Keratinocyte (primary cell): ENCODE data around the gene MRTFA. TPM values are rescaled to one million over a fixed set of nuclear protein-coding genes. Genes with fewer than 3 reads are reported as not detected.
"Not testable (repeated sequence)": the region's sequence is repeated elsewhere in the genome, so short reads cannot be mapped to it uniquely, and the experiment has no call there.

Experiments used
- DNase-seq: peaks from one replicate; pipeline ENCODE4 v3.0.0-alpha.2; 2011; ENCODE audit warnings: low read depth, missing footprints, low spot score
- FAIRE-seq: peaks from 2 replicates; lab custom pipeline; 2011; peaks lifted over from hg19 to GRCh38; lab: Jason Lieb, UNC
- H2AFZ ChIP-seq: 2 replicates; pipeline ENCODE4 v1.6.0; 2012; ENCODE audit warnings: low read length, control low read depth, inconsistent platforms; ENCODE audit not compliant: control insufficient read depth
- H3K27ac ChIP-seq: 2 replicates; pipeline ENCODE4 v1.5.1; 2011; ENCODE audit warnings: low read length; ENCODE audit not compliant: control insufficient read depth, insufficient read depth
- H3K27me3 ChIP-seq: 3 replicates; pipeline ENCODE4 v1.6.0; 2011; ENCODE audit warnings: low read length; ENCODE audit not compliant: control insufficient read depth, insufficient read depth; ENCODE audit errors: extremely low read depth
- H3K36me3 ChIP-seq, 2 experiments: 2 replicates in 1 of 2; 3 replicates in 1 of 2; pipeline ENCODE4 v1.5.1; 2011; ENCODE audit warnings: low read length in 2 of 2, mild to moderate bottlenecking in 1 of 2; ENCODE audit not compliant: control insufficient read depth in 2 of 2, insufficient read depth in 2 of 2; ENCODE audit errors: extremely low read depth in 1 of 2
- H3K4me1 ChIP-seq: 3 replicates; pipeline ENCODE4 v1.5.1; 2011; ENCODE audit warnings: low read length; ENCODE audit not compliant: control insufficient read depth, insufficient read depth; ENCODE audit errors: extremely low read depth
- H3K4me2 ChIP-seq: 3 replicates; pipeline ENCODE4 v1.6.0; 2011; ENCODE audit warnings: low read depth, low read length; ENCODE audit not compliant: control insufficient read depth, insufficient read depth; ENCODE audit errors: extremely low read depth
- H3K4me3 ChIP-seq, 3 experiments: fragments of 200-600 bp in 1 of 3; sonication (generic) in 1 of 3; 2 replicates in 2 of 3; 3 replicates in 1 of 3; pipeline ENCODE4 v1.5.1; 2011 to 2016; ENCODE audit warnings: low read length in 3 of 3, mild to moderate bottlenecking in 3 of 3, control low read depth in 2 of 3, inconsistent platforms in 1 of 3, low read depth in 1 of 3, mixed read lengths in 1 of 3, mixed run types in 1 of 3, moderate library complexity in 1 of 3; ENCODE audit not compliant: control insufficient read depth in 2 of 3, insufficient read depth in 2 of 3; ENCODE audit errors: extremely low read depth in 1 of 3
- H3K79me2 ChIP-seq: 2 replicates; pipeline ENCODE4 v1.6.0; 2012; ENCODE audit warnings: low read length; ENCODE audit not compliant: control insufficient read depth, insufficient read depth
- H3K9ac ChIP-seq: 3 replicates; pipeline ENCODE4 v1.6.0; 2011; ENCODE audit warnings: low read length; ENCODE audit not compliant: control insufficient read depth, insufficient read depth; ENCODE audit errors: extremely low read depth
- H3K9me1 ChIP-seq: 3 replicates; pipeline ENCODE4 v1.6.0; 2011; ENCODE audit warnings: low read length; ENCODE audit not compliant: control insufficient read depth, insufficient read depth; ENCODE audit errors: extremely low read depth
- H3K9me3 ChIP-seq: 2 replicates; pipeline ENCODE4 v1.5.1; 2012; ENCODE audit warnings: low read depth, low read length; ENCODE audit not compliant: control insufficient read depth
- H4K20me1 ChIP-seq: 3 replicates; pipeline ENCODE4 v1.6.0; 2011; ENCODE audit warnings: low read length; ENCODE audit not compliant: control insufficient read depth, insufficient read depth; ENCODE audit errors: extremely low read depth
- EZH2 ChIP-seq: IDR thresholded peaks from one replicate; pipeline ENCODE4 v1.6.1; 2012; ENCODE audit warnings: inconsistent platforms, mild to moderate bottlenecking, low read length, moderate library complexity
- dilution Hi-C: fragments of 300-500 bp; cut with MboI; formaldehyde crosslinking; loops from one replicate; pipeline ENCODE4 v1.7.0; 2020; ENCODE audit warnings: low sequenced_read_pairs; ENCODE audit not compliant: extremely low pct_ligation_motif_present
- polyA plus RNA-seq, 5 experiments: library from polyadenylated mRNA; depleted of rRNA in 3 of 5; stranded (reverse) in 3 of 5; stranded (forward) in 1 of 5; unstranded in 1 of 5; fragments of >200 nt; gene quantifications; 1 replicate in 1 of 5; 2 replicates in 3 of 5; 3 replicates in 1 of 5; pipeline versions ENCODE4 v1.2.1 to v1.2.3, GENCODE V29; 2011 to 2012; ENCODE audit warnings: missing spikeins in 2 of 5, low read depth in 1 of 5, low replicate concordance in 1 of 5
- TF ChIP-seq, protein P1 (sequence below), 3 experiments: IDR thresholded peaks in 1 of 3; conservative IDR thresholded peaks in 1 of 3; optimal IDR thresholded peaks in 1 of 3; 2 replicates in 2 of 3; 3 replicates in 1 of 3; pipeline versions ENCODE3 to v1.5.1; 2011; ENCODE audit warnings: low read length in 3 of 3, mild to moderate bottlenecking in 3 of 3, moderate library complexity in 2 of 3, control low read depth in 1 of 3, inconsistent platforms in 1 of 3; ENCODE audit not compliant: insufficient read depth in 2 of 3; ENCODE audit errors: extremely low read depth in 1 of 3

The MRTFA gene
- polyA plus RNA-seq, 1 donor (not counting 4 experiments of a cell fraction or from before 2014, with no cell fraction given), result 6.5 TPM

DNA sequence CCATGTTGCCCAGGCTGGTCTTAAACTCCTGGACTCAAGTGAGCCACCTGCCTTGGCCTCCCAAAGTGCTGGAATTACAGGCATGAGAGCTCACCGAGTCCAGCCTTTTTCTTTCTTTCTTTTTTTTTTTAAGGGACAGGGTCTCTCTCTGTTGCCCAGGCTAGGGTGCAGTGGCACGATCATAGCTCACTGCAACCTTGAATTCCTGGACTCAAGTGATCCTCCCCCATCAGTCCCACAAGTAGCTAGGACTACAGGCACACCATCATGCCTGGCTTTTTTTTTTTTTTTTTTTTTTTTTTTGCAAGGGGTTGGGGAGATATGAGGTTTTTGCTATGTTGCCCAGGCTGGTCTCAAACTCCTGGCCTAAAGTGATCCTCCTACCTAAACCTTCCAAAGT, 78.5 kb downstream of the MRTFA start:
- Histone ChIP-seq H3K36me3 (peaks cover 0 to 3% of the 10 kb centered on the region in 2 experiments), H3K4me3 (no peak overlapping the region), H3K9me3 (no peaks in the 10 kb centered on the region), H3K4me2 (no peak overlapping the region), H3K9me1 (peaks cover 3% of the 10 kb centered on the region), H2AFZ (no peak overlapping the region), H3K27me3 (no peaks in the 10 kb centered on the region), H3K27ac (no peak overlapping the region), H4K20me1 (no peaks in the 10 kb centered on the region), H3K9ac (no peak overlapping the region), H3K4me1 (peaks cover 8% of the 10 kb centered on the region), H3K79me2 (peaks cover 77% of the 10 kb centered on the region)
- FAIRE-seq (no peak), DNase-seq (no peak)
- no peak for TF ChIP-seq EZH2
- TF ChIP-seq, protein P1, sequence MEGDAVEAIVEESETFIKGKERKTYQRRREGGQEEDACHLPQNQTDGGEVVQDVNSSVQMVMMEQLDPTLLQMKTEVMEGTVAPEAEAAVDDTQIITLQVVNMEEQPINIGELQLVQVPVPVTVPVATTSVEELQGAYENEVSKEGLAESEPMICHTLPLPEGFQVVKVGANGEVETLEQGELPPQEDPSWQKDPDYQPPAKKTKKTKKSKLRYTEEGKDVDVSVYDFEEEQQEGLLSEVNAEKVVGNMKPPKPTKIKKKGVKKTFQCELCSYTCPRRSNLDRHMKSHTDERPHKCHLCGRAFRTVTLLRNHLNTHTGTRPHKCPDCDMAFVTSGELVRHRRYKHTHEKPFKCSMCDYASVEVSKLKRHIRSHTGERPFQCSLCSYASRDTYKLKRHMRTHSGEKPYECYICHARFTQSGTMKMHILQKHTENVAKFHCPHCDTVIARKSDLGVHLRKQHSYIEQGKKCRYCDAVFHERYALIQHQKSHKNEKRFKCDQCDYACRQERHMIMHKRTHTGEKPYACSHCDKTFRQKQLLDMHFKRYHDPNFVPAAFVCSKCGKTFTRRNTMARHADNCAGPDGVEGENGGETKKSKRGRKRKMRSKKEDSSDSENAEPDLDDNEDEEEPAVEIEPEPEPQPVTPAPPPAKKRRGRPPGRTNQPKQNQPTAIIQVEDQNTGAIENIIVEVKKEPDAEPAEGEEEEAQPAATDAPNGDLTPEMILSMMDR (optimal IDR thresholded peaks at IDR 0.05 in 1 of 3, IDR thresholded peaks at IDR 0.05 in 1 of 3, conservative IDR thresholded peaks at IDR 0.05 in 1 of 3; ENCODE audit: extremely low read depth in 1 of 3, insufficient read depth in 2 of 3, low read length in 3 of 3), result no peak
- dilution Hi-C loops, result no loop called here

DNA sequence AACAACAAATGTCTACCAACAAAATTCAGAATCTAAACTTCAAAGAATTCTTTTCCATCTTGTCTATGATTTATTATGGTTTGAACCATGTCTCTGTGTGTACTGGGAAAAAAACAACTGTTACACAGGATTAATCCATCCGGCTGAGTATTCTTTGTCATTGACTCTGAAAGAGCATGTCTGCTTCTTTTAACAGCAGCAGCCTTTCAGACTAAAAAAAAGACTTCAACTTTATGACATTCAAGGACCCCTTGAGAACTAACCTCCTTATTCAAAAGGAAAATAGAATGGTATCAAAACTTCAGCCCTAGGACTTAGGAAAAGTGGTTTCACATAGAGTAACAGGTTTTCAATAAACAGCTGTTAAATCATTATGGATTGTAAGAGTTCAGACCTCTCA, 79.9 kb downstream of the MRTFA start:
- Histone ChIP-seq H3K4me2 (no peak overlapping the region), H3K4me3 (no peak overlapping the region), H2AFZ (no peak overlapping the region), H3K27me3 (no peaks in the 10 kb centered on the region), H3K9ac (no peak overlapping the region), H3K79me2 (peaks cover 76% of the 10 kb centered on the region), H3K36me3 (peaks cover 3 to 4% of the 10 kb centered on the region in 2 experiments), H3K9me3 (no peaks in the 10 kb centered on the region), H3K4me1 (peaks cover 8% of the 10 kb centered on the region), H4K20me1 (no peaks in the 10 kb centered on the region), H3K9me1 (peaks cover 3% of the 10 kb centered on the region), H3K27ac (no peak overlapping the region)
- no peak for TF ChIP-seq EZH2
- TF ChIP-seq, protein P1 (optimal IDR thresholded peaks at IDR 0.05 in 1 of 3, IDR thresholded peaks at IDR 0.05 in 1 of 3, conservative IDR thresholded peaks at IDR 0.05 in 1 of 3; ENCODE audit: extremely low read depth in 1 of 3, insufficient read depth in 2 of 3, low read length in 3 of 3), result no peak
- FAIRE-seq (no peak), DNase-seq (no peak)
- dilution Hi-C loops, result no loop called here

DNA sequence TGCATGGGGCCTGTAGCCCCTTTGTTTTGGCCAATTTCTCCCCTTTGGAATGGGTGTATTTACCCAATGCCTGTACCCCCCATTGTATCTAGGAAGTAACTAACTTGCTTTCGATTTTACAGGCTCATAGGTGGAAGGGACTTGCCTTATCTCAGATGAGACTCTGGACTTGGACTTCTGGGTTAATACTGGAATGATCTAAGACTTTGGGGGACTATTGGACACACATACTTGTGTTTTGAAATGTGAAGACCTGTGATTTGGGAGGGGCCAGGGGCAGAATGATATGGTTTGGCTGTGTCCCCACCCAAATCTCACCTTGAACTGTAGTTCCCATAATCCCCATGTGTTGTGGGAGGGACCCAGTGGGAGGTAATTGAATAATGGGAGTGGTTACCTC, 82.5 kb downstream of the MRTFA start:
- H3K9me3 ChIP-seq, H3K4me3 ChIP-seq, dilution Hi-C loops, H3K27me3 ChIP-seq, FAIRE-seq, H3K4me1 ChIP-seq, H4K20me1 ChIP-seq, H3K9me1 ChIP-seq, H3K9ac ChIP-seq, DNase-seq, H3K36me3 ChIP-seq, H3K4me2 ChIP-seq, H3K27ac ChIP-seq, H2AFZ ChIP-seq: not testable (repeated sequence)
- H3K79me2 ChIP-seq, result peaks cover 59% of the 10 kb centered on the region
